Measurements from ENCODE around the gene GUCY1A1. TPM values are rescaled to one million over a fixed set of nuclear protein-coding genes. Genes with fewer than 3 reads are reported as not detected.
"Not testable (repeated sequence)": the region's sequence is repeated elsewhere in the genome, so short reads cannot be mapped to it uniquely, and the experiment has no call there.

GUCY1A1 gene
- total RNA-seq, 2 experiments from 2014 or later: 0.09 to 0.45 TPM

- TF ChIP-seq, protein P1, sequence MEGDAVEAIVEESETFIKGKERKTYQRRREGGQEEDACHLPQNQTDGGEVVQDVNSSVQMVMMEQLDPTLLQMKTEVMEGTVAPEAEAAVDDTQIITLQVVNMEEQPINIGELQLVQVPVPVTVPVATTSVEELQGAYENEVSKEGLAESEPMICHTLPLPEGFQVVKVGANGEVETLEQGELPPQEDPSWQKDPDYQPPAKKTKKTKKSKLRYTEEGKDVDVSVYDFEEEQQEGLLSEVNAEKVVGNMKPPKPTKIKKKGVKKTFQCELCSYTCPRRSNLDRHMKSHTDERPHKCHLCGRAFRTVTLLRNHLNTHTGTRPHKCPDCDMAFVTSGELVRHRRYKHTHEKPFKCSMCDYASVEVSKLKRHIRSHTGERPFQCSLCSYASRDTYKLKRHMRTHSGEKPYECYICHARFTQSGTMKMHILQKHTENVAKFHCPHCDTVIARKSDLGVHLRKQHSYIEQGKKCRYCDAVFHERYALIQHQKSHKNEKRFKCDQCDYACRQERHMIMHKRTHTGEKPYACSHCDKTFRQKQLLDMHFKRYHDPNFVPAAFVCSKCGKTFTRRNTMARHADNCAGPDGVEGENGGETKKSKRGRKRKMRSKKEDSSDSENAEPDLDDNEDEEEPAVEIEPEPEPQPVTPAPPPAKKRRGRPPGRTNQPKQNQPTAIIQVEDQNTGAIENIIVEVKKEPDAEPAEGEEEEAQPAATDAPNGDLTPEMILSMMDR (IDR thresholded peaks at IDR 0.05): no peak
- H3K4me1 Mint-ChIP-seq (ENCODE audit: low read depth): peaks cover 23% of the 10 kb centered on the region
- H3K27me3 Mint-ChIP-seq: peaks cover 11% of the 10 kb centered on the region
- H3K36me3 Mint-ChIP-seq (ENCODE audit: low read depth): peaks cover 1% of the 10 kb centered on the region
- ATAC-seq (peak; percentile 47), DNase-seq (no peak)
- ChIA-PET POLR2A (no interaction called here), CTCF (interaction anchor here (1.6 kb wide), 1 partner anchor 10 kb away, joined by 5 read pairs; no protein-coding TSS in a partner anchor)
- intact Hi-C loops (cut with micrococcal nuclease): no loop called here
- H3K4me3 Mint-ChIP-seq: no peak overlapping the region
- H3K27ac Mint-ChIP-seq: peak overlapping the region; percentile 4
- no peaks in the 10 kb centered on the region for H3K9me3 Mint-ChIP-seq
These were observed 26.7 kb upstream of the GUCY1A1 start for GRCh38 chr4:155639704-155640523.

GRCh38 chr4:155640751-155641150 lies 25.9 kb upstream of the GUCY1A1 start:
- no peaks in the 10 kb centered on the region for H3K9me3 Mint-ChIP-seq
- no peak for DNase-seq
- H3K27me3 Mint-ChIP-seq: peaks cover 8% of the 10 kb centered on the region
- TF ChIP-seq, protein P1 (IDR thresholded peaks at IDR 0.05): no peak
- no peak overlapping the region for H3K4me3 Mint-ChIP-seq
- no peaks in the 10 kb centered on the region for H3K36me3 Mint-ChIP-seq (ENCODE audit: low read depth)
- no peak overlapping the region for H3K27ac Mint-ChIP-seq
- H3K4me1 Mint-ChIP-seq (ENCODE audit: low read depth): peaks cover 23% of the 10 kb centered on the region
- ATAC-seq: no peak
- intact Hi-C loops (cut with micrococcal nuclease): no loop called here
- POLR2A ChIA-PET: no interaction called here
- CTCF ChIA-PET: interaction anchor here (1.6 kb wide), 1 partner anchor 11 kb away, joined by 5 read pairs; no protein-coding TSS in a partner anchor

DNA sequence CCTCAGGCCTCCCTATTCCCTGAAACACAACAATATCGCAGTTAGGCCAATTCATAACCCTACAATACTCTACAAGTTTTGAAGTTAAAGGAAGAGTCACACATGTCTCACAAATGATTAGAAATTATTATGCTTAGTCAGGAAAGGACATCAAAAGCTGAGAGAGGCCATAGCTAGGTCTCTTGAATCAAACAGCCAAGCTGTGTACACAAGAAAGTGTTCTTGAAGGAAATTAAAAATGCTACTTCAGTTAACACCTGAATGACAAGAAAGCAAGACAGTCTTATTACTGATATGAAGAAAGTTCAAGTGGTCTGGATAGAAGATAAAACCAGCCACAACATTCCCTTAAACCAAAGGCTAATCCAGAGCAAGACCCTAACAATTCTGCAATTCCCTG lies 23.6 kb upstream of the GUCY1A1 start:
- no peaks in the 10 kb centered on the region for H3K36me3 Mint-ChIP-seq (ENCODE audit: low read depth)
- TF ChIP-seq, protein P1 (IDR thresholded peaks at IDR 0.05): no peak
- no peak overlapping the region for H3K4me3 Mint-ChIP-seq
- ChIA-PET CTCF (interaction anchor here (0.8 to 1.1 kb wide), 2 partner anchors 10 to 14 kb away, joined by 3 to 4 read pairs; no protein-coding TSS in a partner anchor), POLR2A (no interaction called here)
- intact Hi-C loops (cut with micrococcal nuclease): no loop called here
- no peak overlapping the region for H3K27ac Mint-ChIP-seq
- DNase-seq (no peak), ATAC-seq (no peak)
- peaks cover 6% of the 10 kb centered on the region for H3K27me3 Mint-ChIP-seq
- peaks cover 23% of the 10 kb centered on the region for H3K4me1 Mint-ChIP-seq (ENCODE audit: low read depth)
- H3K9me3 Mint-ChIP-seq: no peaks in the 10 kb centered on the region

GRCh38 chr4:155646001-155646400 lies 20.6 kb upstream of the GUCY1A1 start:
- DNase-seq (no peak), ATAC-seq (no peak)
- Mint-ChIP-seq H3K27ac (no peak overlapping the region), H3K4me1 (ENCODE audit: low read depth) (peaks cover 1% of the 10 kb centered on the region), H3K36me3 (ENCODE audit: low read depth) (no peaks in the 10 kb centered on the region), H3K9me3 (peaks cover 3% of the 10 kb centered on the region), H3K4me3 (no peak overlapping the region), H3K27me3 (peaks cover 4% of the 10 kb centered on the region)
- TF ChIP-seq, protein P1 (IDR thresholded peaks at IDR 0.05): no peak
- CTCF ChIA-PET: no interaction called here
- POLR2A ChIA-PET: no interaction called here
- intact Hi-C loops (cut with micrococcal nuclease): no loop called here

DNA sequence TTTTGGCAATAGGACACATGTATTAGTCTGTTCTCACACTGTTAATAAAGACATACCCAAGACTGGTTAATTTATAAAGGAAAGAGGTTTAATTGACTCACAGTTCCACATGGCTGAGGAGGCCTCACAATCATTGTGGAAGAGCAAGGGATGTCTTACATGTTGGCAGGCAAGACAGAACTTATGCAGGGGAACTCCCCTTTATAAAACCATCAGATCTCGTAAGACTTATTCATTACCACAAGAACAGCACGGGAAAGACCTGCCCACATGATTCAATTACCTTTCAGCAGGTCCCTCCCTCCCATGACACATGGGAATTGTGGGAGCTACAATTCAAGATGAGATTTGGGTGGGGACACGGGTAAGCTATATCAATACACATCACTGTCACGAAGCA lies 15.9 kb upstream of the GUCY1A1 start:
- H3K4me1 Mint-ChIP-seq (ENCODE audit: low read depth); H3K27ac Mint-ChIP-seq; H3K4me3 Mint-ChIP-seq; intact Hi-C loops (cut with micrococcal nuclease); CTCF ChIA-PET; H3K9me3 Mint-ChIP-seq; DNase-seq; H3K27me3 Mint-ChIP-seq; H3K36me3 Mint-ChIP-seq (ENCODE audit: low read depth): not testable (repeated sequence)
- POLR2A ChIA-PET: interaction anchor here (0.6 kb wide), 1 partner anchor 70 kb away, joined by 3 read pairs; no protein-coding TSS in a partner anchor
- peak; percentile 47 for ATAC-seq

Measured in activated CD8-positive, alpha-beta T cell treated with anti-CD3 and anti-CD28 coated beads for 36 hours (primary cell).